Osteocyte (in vitro differentiated cells): Measurements from ENCODE around the gene ZNF688. TPM values are rescaled to one million over a fixed set of nuclear protein-coding genes. Genes with fewer than 3 reads are reported as not detected.

Experiments
- DNase-seq: peaks from one replicate; pipeline ENCODE4 v3.0.0; 2021; ENCODE audit warnings: mixed read lengths; ENCODE audit not compliant: unreplicated experiment; ENCODE audit errors: extremely low spot score
- H3K27ac Mint-ChIP-seq: one replicate; pipeline ENCODE4 v1.8.0; 2021; ENCODE audit warnings: mild to moderate bottlenecking, mixed read lengths; ENCODE audit not compliant: unreplicated experiment
- H3K27me3 Mint-ChIP-seq: one replicate; pipeline ENCODE4 v1.8.0; 2021; ENCODE audit warnings: mixed read lengths; ENCODE audit not compliant: unreplicated experiment
- H3K36me3 Mint-ChIP-seq: one replicate; pipeline ENCODE4 v1.8.0; 2021; ENCODE audit warnings: mixed read lengths; ENCODE audit not compliant: unreplicated experiment
- H3K4me1 Mint-ChIP-seq: one replicate; pipeline ENCODE4 v1.8.0; 2021; ENCODE audit warnings: mixed read lengths; ENCODE audit not compliant: unreplicated experiment
- H3K4me3 Mint-ChIP-seq: one replicate; pipeline ENCODE4 v1.8.0; 2021; ENCODE audit warnings: mild to moderate bottlenecking, moderate library complexity, mixed read lengths; ENCODE audit not compliant: unreplicated experiment
- H3K9me3 Mint-ChIP-seq: one replicate; pipeline ENCODE4 v1.8.0; 2021; ENCODE audit warnings: mixed read lengths; ENCODE audit not compliant: unreplicated experiment
- total RNA-seq: library from RNA; stranded (reverse); gene quantifications from 2 replicates; pipeline ENCODE4 v1.2.1, GENCODE V29; 2021
- TF ChIP-seq, protein P1 (sequence below): fragments of 200-600 bp; sonication (generic); IDR thresholded peaks from 2 replicates; pipeline ENCODE4 v1.5.0; 2021; ENCODE audit warnings: antibody characterized with exemption, mild to moderate bottlenecking, moderate library complexity

Gene ZNF688
- total RNA-seq, 1 donor from 2014 or later = 10.9 TPM

DNA sequence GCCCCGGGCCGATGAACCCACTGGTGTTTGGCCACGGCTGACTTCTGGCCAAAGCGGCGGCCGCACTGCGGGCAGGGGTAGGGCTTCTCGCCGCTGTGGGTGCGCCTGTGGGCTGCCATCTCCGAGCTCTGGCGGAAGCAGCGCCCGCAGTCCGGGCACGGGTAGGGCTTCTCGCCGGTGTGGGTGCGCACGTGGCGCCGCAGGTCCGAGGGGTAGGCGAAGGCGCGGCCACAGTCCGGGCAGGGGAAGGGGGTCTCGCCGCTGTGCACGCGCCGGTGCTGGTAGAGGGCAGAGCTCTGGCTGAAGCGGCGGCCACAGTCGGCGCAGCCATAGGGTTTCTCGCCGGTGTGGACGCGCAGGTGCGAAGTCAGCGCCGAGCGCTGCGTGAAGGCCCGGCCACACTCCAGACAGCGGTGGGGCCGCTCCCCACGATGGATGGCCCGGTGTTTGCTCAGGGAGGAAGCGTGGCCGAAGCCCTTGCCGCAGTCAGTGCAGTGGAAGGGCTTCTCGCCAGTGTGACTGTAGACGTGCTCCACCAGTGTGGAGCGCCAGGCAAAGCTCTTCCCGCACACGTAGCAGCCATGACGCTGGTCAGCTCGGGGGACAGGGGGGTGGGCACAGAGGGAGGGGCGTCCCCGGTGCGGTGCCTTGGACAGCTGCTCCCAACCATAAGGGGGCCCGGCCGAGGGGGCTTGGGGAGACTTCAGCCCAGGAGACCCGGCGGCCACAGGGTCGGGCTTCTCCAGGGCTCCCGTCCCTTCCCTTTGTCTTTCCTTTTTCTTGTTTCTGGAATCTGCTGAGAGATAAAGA lies 16.0 kb downstream of the ZNF688 start:
- no peaks in the 10 kb centered on the region for H3K9me3 Mint-ChIP-seq
- peaks cover 21% of the 10 kb centered on the region for H3K4me1 Mint-ChIP-seq
- DNase-seq = no peak
- TF ChIP-seq, protein P1, sequence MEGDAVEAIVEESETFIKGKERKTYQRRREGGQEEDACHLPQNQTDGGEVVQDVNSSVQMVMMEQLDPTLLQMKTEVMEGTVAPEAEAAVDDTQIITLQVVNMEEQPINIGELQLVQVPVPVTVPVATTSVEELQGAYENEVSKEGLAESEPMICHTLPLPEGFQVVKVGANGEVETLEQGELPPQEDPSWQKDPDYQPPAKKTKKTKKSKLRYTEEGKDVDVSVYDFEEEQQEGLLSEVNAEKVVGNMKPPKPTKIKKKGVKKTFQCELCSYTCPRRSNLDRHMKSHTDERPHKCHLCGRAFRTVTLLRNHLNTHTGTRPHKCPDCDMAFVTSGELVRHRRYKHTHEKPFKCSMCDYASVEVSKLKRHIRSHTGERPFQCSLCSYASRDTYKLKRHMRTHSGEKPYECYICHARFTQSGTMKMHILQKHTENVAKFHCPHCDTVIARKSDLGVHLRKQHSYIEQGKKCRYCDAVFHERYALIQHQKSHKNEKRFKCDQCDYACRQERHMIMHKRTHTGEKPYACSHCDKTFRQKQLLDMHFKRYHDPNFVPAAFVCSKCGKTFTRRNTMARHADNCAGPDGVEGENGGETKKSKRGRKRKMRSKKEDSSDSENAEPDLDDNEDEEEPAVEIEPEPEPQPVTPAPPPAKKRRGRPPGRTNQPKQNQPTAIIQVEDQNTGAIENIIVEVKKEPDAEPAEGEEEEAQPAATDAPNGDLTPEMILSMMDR = no peak
- peak overlapping the region; percentile 62 for H3K4me3 Mint-ChIP-seq
- H3K36me3 Mint-ChIP-seq = peaks cover 17% of the 10 kb centered on the region
- no peaks in the 10 kb centered on the region for H3K27me3 Mint-ChIP-seq
- peak overlapping the region; percentile 10 for H3K27ac Mint-ChIP-seq

DNA sequence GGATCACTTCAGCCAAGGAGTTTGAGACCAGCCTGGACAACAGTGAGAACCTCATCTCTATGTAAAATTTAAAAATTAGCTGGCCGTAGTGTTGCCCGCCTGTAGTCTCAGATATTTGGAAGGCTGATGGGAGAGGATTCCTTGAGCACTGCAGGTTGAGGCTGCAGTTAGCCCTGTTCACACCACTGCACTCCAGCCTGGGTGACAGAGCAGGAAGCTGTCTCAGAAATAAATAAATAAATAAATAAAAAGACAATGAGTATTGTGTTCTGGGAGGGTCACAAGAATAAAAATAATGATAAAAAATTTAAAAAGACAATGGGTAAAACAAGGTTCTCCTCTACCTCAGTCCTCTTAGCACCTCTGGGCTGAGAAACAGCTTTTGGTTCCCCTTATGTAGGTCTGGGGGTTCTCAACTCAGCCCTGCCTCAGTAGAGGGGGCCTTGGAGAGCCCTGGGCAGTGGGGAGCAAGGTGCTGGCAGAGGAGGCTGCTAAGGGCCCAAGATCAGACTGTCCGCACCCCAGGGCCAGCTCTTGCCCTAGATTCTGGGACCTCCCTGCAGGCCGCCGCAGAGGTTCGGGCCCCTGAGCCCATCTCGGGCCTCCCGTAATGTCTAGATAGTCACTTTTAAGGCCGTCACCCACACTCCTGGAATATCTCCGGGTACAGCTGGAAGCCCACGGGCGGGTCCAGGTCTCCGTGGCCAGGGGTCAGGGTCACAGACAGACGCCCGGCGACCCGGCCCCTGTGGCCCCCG lies 16.8 kb downstream of the ZNF688 start:
- H3K27ac Mint-ChIP-seq = no peak overlapping the region
- H3K4me3 Mint-ChIP-seq = no peak overlapping the region
- TF ChIP-seq, protein P1 = no peak
- no peaks in the 10 kb centered on the region for H3K9me3 Mint-ChIP-seq
- peaks cover 17% of the 10 kb centered on the region for H3K36me3 Mint-ChIP-seq
- no peaks in the 10 kb centered on the region for H3K27me3 Mint-ChIP-seq
- H3K4me1 Mint-ChIP-seq = peaks cover 21% of the 10 kb centered on the region
- no peak for DNase-seq

DNA sequence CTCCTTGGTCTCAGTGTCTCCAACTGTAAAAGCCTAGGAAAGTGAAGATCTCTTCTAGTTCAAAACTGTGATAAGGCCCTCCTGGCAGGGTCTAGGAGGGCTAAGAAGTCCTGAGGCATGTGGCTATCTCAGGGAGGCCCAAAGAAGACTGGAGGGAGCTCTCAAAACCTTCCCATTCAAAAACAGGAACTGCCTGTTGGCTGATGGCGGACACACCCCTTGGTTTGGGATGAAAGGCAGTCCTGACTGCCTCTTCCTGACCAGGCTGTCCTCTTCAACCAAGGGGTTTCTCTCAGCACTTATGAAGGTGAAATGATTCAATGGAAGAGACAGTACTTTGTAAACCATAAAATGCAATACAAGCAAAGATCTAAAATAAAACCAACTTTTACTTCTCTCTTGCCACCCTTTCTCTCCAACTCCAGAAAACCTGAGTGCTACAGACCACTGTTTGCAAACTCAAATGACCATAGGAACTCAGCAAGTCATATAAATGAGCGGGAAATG lies 18.1 kb downstream of the ZNF688 start:
- no peak overlapping the region for H3K4me3 Mint-ChIP-seq

DNA sequence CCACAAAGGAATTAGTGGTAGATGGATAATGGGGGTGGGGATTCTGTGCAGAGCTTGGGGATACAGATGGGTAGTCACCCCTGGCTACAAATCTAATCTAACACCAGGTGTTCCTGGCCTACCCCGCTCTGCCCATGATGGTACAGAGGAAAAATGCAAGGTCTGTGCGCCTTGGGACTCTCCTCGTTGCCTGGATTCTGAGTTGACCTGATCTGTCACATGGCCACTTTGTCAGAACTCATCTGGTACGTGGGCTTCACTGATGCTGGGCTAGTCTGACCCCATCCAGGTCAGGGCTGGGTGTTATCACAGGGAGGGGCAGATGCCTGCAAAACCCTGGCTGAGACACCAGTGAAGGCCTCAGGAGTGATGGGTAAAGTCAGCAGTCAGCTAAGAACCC lies 18.6 kb downstream of the ZNF688 start:
- no peaks in the 10 kb centered on the region for H3K27me3 Mint-ChIP-seq
- peaks cover 17% of the 10 kb centered on the region for H3K36me3 Mint-ChIP-seq
- H3K4me3 Mint-ChIP-seq = no peak overlapping the region

More for the DNA sequence above, 18.1 kb downstream of the ZNF688 start:
- Mint-ChIP-seq H3K9me3 (no peaks in the 10 kb centered on the region), H3K36me3 (peaks cover 17% of the 10 kb centered on the region), H3K27me3 (no peaks in the 10 kb centered on the region), H3K4me1 (peaks cover 13% of the 10 kb centered on the region), H3K27ac (no peak overlapping the region)
- no peak for DNase-seq
- TF ChIP-seq, protein P1 = no peak

More for the DNA sequence above, 18.6 kb downstream of the ZNF688 start:
- TF ChIP-seq, protein P1 = no peak
- no peak overlapping the region for H3K27ac Mint-ChIP-seq
- peaks cover 13% of the 10 kb centered on the region for H3K4me1 Mint-ChIP-seq
- H3K9me3 Mint-ChIP-seq = no peaks in the 10 kb centered on the region
- DNase-seq = no peak
